CD4-positive, CD25-positive, alpha-beta regulatory T cell (primary cell): Measurements from ENCODE around the gene LRR1. TPM values are rescaled to one million over a fixed set of nuclear protein-coding genes. Genes with fewer than 3 reads are reported as not detected.
"Not testable (repeated sequence)": the region's sequence is repeated elsewhere in the genome, so short reads cannot be mapped to it uniquely, and the experiment has no call there.

Experiments used
- ATAC-seq, 2 donors: fragments of 150-1000 bp; cut with Tn5 transposase; one replicate each; pipeline ENCODE4 v1.10.0; 2021; ENCODE audit warnings: low read depth in 2 of 2, moderate number of reproducible peaks in 2 of 2, moderate library complexity in 1 of 2
- DNase-seq, 3 donors: peaks; one replicate each; pipeline versions ENCODE4 v3.0.0 to v3.0.0-alpha.2; 2012 to 2022; ENCODE audit warnings: mixed read lengths in 1 of 3
- H3K27ac ChIP-seq: one replicate; pipeline ENCODE4 v1.7.0; 2013; ENCODE audit warnings: mild to moderate bottlenecking, low read length; ENCODE audit not compliant: insufficient read depth, poor library complexity, severe bottlenecking
- H3K27me3 ChIP-seq: one replicate; pipeline ENCODE4 v1.7.0; 2013; ENCODE audit warnings: low read length; ENCODE audit not compliant: control insufficient read depth, insufficient read depth
- H3K36me3 ChIP-seq: one replicate; pipeline ENCODE4 v1.7.0; 2013; ENCODE audit warnings: mild to moderate bottlenecking, low read length, moderate library complexity; ENCODE audit not compliant: control insufficient read depth, insufficient read depth
- H3K4me1 ChIP-seq: 2 replicates; pipeline ENCODE4 v1.7.0; 2013; ENCODE audit warnings: mild to moderate bottlenecking, low read length; ENCODE audit not compliant: insufficient read depth, control insufficient read depth, poor library complexity, severe bottlenecking
- H3K4me3 ChIP-seq: one replicate; pipeline ENCODE4 v1.7.0; 2013; ENCODE audit warnings: low read depth, mild to moderate bottlenecking, low read length, moderate library complexity
- H3K9me3 ChIP-seq, 2 experiments: 1 replicate in 1 of 2; 2 replicates in 1 of 2; pipeline ENCODE4 v1.7.0; 2013; ENCODE audit warnings: low read length in 2 of 2, mild to moderate bottlenecking in 1 of 2, moderate library complexity in 1 of 2; ENCODE audit not compliant: control insufficient read depth in 2 of 2
- H3K27ac Mint-ChIP-seq, 3 donors: one replicate each; pipeline ENCODE4 v1.8.0; 2020 to 2022; ENCODE audit warnings: mild to moderate bottlenecking in 3 of 3, mixed read lengths in 3 of 3, moderate library complexity in 2 of 3
- H3K27me3 Mint-ChIP-seq: one replicate; pipeline ENCODE4 v1.8.0; 2022; ENCODE audit warnings: mild to moderate bottlenecking, mixed read lengths
- H3K36me3 Mint-ChIP-seq: one replicate; pipeline ENCODE4 v1.8.0; 2020; ENCODE audit warnings: mixed read lengths
- H3K4me1 Mint-ChIP-seq, 4 donors: one replicate each; pipeline ENCODE4 v1.8.0; 2020 to 2022; ENCODE audit warnings: mixed read lengths in 4 of 4, mild to moderate bottlenecking in 1 of 4
- H3K4me3 Mint-ChIP-seq, 4 donors: one replicate each; pipeline ENCODE4 v1.8.0; 2020 to 2022; ENCODE audit warnings: mild to moderate bottlenecking in 4 of 4, mixed read lengths in 4 of 4, moderate library complexity in 3 of 4
- H3K9me3 Mint-ChIP-seq, 7 donors: one replicate each; pipeline ENCODE4 v1.8.0; 2020 to 2022; ENCODE audit warnings: mixed read lengths in 7 of 7, mild to moderate bottlenecking in 3 of 7, moderate library complexity in 2 of 7
- polyA plus RNA-seq, 4 donors: library from polyadenylated mRNA; unstranded; fragments of 300-500 nt; fragmentation: Illumina TruSeq; gene quantifications; one replicate each; pipeline ENCODE4 v1.2.3, GENCODE V29; 2021
- total RNA-seq: library from RNA; stranded (reverse); gene quantifications from one replicate; pipeline ENCODE4 v1.2.3, GENCODE V29; 2022

LRR1 gene
- total and polyA plus RNA-seq, 5 donors from 2014 or later = 11.2 to 26.7 (median 17.3) TPM

DNA sequence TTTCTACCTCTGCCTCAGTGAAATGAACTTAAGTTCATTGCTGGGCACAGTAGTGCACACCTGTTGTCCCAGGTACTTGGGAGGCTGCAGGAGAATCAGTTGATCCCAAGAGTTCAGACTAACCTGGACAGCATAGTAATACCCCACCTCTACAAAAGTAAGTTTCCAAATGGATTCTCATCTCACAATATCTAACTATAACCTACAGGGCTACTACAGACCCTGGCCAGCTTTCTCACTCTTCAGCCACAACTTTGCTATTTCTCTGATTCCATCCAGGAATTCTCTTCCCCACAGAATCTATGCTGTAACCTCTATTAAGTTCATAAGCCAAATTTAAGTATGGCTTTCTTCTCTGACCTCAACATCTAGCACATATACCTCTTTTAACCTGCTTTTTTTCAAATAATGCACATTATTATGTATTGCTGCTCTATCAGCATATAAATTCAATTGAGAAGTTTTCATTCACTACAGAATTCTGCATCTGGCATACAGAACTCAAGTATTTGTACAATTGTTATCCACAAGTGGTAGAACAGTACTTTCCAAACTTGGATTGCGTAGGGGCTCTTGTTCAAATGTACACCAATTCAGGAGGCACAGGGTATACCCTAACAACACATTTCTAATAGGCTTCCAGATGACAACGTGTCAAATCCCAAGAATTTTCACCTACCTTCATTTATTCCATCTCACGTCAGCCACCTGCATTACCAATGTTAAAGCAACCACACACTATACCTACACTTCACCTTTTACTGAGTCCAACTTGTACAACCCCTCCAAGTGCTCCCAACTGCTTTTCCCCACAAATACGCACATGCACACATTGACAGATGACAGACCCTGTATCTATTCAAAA, 16.4 kb upstream of the LRR1 start:
- peaks cover 46% of the 10 kb centered on the region for H3K36me3 Mint-ChIP-seq

DNA sequence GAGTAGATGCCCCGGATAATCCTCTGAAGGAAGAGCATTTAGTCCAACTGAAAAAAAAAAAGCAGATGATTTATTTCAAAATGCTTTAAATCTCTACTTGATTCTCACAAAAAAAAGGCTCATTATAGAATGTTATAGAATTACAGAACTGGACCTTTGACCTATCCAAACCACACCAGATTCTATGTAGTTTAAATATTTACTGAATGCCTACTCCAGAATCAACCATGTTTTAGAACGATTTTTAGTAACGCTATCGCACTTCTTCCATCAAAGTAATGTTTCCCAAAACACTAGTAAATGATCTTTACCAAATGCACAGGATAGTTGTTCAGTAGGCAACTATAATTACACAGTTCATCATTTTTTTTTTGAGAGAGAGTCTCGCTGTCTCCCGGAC, 15.1 kb upstream of the LRR1 start:
- no peaks in the 10 kb centered on the region for H3K27me3 ChIP-seq
- H3K36me3 Mint-ChIP-seq = peaks cover 39% of the 10 kb centered on the region
- DNase-seq (no peak), ATAC-seq (no peak)
- H3K4me1 ChIP-seq = peaks cover 38% of the 10 kb centered on the region
- H3K9me3 Mint-ChIP-seq = peaks cover 0 to 5% (median 0%) of the 10 kb centered on the region in 7 donors
- peak overlapping the region; percentile 100 for H3K4me3 ChIP-seq
- H3K36me3 ChIP-seq = peaks cover 27% of the 10 kb centered on the region
- peaks cover 11% of the 10 kb centered on the region for H3K27me3 Mint-ChIP-seq
- H3K4me1 Mint-ChIP-seq = peaks cover 35 to 79% (median 52%) of the 10 kb centered on the region in 4 donors
- H3K4me3 Mint-ChIP-seq = peak overlapping the region; percentile 91 to 96 (median 94)
- no peak overlapping the region for H3K27ac ChIP-seq
- H3K9me3 ChIP-seq = no peaks in the 10 kb centered on the region
- peak overlapping the region; percentile 48 to 100 (median 83) for H3K27ac Mint-ChIP-seq

More for the DNA sequence above, 16.4 kb upstream of the LRR1 start:
- Mint-ChIP-seq H3K4me1 (peaks cover 42 to 83% (median 58%) of the 10 kb centered on the region in 4 donors), H3K27me3 (peaks cover 11% of the 10 kb centered on the region), H3K27ac (peak overlapping the region; percentile 28 to 86 (median 72)), H3K4me3 (peak overlapping the region; percentile 9 to 94 (median 38)), H3K9me3 (peaks cover 0 to 5% (median 0%) of the 10 kb centered on the region in 7 donors)
- peak overlapping the region; percentile 16 for H3K27ac ChIP-seq
- DNase-seq (no peak), ATAC-seq (no peak)
- peaks cover 32% of the 10 kb centered on the region for H3K36me3 ChIP-seq
- H3K4me1 ChIP-seq = peaks cover 38% of the 10 kb centered on the region
- no peaks in the 10 kb centered on the region for H3K9me3 ChIP-seq
- H3K4me3 ChIP-seq = peak overlapping the region; percentile 29
- no peaks in the 10 kb centered on the region for H3K27me3 ChIP-seq

DNA sequence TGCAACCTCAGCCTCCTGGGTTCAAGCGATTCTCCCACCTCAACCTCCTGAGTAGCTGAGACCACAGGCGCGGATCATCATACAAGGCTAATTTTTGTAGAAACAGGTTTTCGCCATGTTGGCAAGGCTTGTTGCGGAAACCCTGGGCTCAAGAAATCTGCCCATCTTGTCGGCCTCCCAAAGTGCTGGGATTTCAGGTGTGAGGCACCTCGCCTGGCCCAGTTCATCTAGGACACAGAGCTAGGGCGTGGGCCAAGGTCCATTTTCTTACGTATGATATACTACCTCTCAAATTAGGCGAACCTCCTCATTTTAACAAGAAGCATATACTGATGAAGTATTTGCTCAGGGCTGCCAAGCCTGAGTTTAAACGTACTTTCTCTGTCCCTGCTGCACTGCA, 14.7 kb upstream of the LRR1 start:
- H3K4me1 ChIP-seq = peaks cover 38% of the 10 kb centered on the region
- H3K9me3 ChIP-seq = no peaks in the 10 kb centered on the region
- Mint-ChIP-seq H3K4me3 (peak overlapping the region; percentile 91 to 96 (median 94)), H3K27ac (peak overlapping the region; percentile 48 to 100 (median 83)), H3K27me3 (peaks cover 11% of the 10 kb centered on the region), H3K9me3 (peaks cover 0 to 5% (median 0%) of the 10 kb centered on the region in 7 donors), H3K36me3 (peaks cover 39% of the 10 kb centered on the region), H3K4me1 (peaks cover 35 to 75% (median 51%) of the 10 kb centered on the region in 4 donors)
- H3K4me3 ChIP-seq = peak overlapping the region; percentile 100
- ATAC-seq = no peak
- H3K27ac ChIP-seq = peak overlapping the region; percentile 97
- DNase-seq = no peak
- peaks cover 27% of the 10 kb centered on the region for H3K36me3 ChIP-seq
- no peaks in the 10 kb centered on the region for H3K27me3 ChIP-seq

DNA sequence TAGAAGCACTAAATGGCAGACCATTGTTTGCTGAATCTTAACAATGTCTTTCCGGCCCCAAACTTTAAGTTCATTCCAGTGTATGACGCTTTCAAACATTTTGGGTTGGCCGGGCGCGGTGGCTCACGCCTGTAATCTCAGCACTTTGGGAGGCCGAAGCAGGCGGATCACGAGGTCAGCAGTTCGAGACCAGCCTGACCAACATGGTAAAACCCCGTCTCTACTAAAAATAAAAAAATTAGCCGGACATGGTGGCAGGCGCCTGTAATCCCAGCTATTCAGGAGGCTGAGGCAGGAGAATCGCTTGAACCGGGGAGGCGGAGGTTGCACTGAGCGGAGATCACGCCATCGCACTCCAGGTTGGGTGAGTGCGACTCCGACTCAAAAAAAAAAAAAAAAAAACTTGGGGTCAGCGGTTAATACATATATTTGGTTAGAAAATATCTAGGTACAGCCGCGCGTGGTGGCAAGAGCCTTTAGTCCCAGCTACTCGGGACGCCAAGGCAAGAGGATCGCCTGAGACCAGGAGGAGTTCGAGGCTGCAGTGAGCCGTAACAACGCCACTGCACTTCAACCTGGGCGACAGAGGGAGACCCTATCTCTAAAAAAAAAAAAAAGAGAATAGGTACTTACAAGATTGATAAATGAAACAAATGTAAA, 13.6 kb upstream of the LRR1 start:
- Mint-ChIP-seq H3K27me3 (peaks cover 11% of the 10 kb centered on the region), H3K36me3 (peaks cover 39% of the 10 kb centered on the region), H3K4me3 (peak overlapping the region; percentile 91 to 96 (median 94)), H3K27ac (peak overlapping the region; percentile 54 to 100 (median 97)), H3K4me1 (peaks cover 32 to 68% (median 46%) of the 10 kb centered on the region in 4 donors)
- ATAC-seq, H3K9me3 Mint-ChIP-seq, H3K27me3 ChIP-seq, H3K9me3 ChIP-seq: not testable (repeated sequence)
- Histone ChIP-seq H3K36me3 (peaks cover 27% of the 10 kb centered on the region), H3K4me1 (peaks cover 34% of the 10 kb centered on the region), H3K27ac (peak overlapping the region; percentile 97), H3K4me3 (peak overlapping the region; percentile 100)
- DNase-seq = peak in 1 of 3 donors; percentile 27

DNA sequence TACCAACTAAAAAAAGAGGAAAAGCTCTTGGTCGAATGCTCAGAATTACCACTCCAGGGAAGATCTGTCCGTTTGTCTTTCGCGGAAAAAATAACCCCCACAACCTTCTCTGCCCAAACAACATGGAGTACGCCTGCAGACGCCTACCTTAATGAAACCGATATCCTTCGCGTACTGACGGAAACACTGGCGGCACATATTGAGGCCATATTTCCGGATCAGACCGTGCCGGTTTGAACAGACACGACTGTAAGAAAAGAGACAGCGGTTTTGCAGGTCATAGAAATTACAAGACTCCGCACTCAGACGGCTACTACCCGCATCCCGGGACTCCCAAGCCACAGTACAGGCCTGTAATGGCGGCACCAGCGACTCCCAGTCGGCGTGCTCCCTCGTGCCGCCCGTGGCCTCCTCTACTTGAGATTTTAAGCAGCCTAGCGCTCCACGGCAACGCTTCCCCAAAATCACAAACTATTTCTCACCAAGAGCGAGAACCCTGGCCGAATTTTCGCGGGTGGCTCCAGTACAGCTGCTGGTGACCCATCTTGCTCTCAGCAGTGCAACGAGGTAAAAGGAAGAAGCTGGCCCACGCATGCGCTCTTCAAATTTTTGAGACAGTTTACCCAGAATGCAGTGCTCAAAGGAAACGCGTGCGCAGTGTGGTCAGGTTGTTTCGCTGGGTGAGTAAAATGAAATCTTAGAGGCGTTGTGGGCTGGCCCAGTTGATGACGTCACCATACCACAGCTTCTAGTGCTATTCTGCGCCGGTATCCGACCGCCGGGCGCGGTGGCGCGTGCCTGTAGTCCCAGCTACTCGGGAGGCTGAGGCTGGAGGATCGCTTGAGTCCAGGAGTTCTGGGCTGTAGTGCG, 12.7 kb upstream of the LRR1 start, which contains the start of gene RPS29:
TSS of gene RPS29 (minus strand) at position 578 of the 870 bp plus-strand sequence. CDS start at position 544, 34 bp downstream.
- H3K27me3 ChIP-seq = no peaks in the 10 kb centered on the region
- Mint-ChIP-seq H3K27ac (peak within 1 kb of the TSS; percentile 97 to 100 (median 99)), H3K36me3 (peaks cover 39% of the 10 kb centered on the region), H3K4me3 (peak within 1 kb of the TSS; percentile 91 to 96 (median 94)), H3K9me3 (peaks cover 0 to 7% (median 0%) of the 10 kb centered on the region in 7 donors), H3K4me1 (peaks cover 30 to 64% (median 45%) of the 10 kb centered on the region in 4 donors), H3K27me3 (peaks cover 11% of the 10 kb centered on the region)
- peaks cover 27% of the 10 kb centered on the region for H3K36me3 ChIP-seq
- H3K9me3 ChIP-seq = no peaks in the 10 kb centered on the region
- ATAC-seq (peak; percentile 85 to 89), DNase-seq (peak; percentile 97 to 99 (median 99))
- H3K4me3 ChIP-seq = peak within 1 kb of the TSS; percentile 100
- peak within 1 kb of the TSS; percentile 97 for H3K27ac ChIP-seq
- peaks cover 32% of the 10 kb centered on the region for H3K4me1 ChIP-seq

DNA sequence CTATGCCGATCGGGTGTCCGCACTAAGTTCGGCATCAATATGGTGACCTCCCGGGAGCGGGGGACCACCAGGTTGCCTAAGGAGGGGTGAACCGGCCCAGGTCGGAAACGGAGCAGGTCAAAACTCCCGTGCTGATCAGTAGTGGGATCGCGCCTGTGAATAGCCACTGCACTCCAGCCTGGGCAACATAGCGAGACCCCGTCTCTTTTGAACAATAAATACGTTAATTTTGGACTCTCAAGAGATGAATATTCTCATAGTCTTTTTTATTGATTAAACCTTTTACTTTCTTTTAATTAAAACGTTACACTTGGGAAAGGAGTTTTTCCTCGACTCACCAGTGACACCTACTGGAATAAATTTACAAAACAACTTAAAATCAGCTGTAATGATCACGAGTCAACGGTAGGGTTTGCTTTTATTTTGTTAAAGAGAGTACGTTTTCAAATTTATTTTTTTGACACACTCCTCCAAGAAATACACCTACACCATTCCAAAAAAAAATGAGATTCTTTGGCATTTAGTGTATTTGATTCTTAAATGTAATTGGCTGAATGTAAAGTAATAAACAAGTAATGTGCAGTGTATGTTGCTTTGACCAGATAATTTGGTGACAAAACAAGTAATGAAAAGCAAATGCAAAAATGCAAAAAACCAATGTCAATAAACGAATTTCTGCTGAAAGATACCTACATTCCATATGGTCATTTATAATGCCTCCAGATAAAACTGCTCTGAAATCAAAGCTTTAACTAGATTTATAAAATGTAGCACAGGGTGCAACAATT, 11.9 kb upstream of the LRR1 start:
- peaks cover 28% of the 10 kb centered on the region for H3K4me1 ChIP-seq
- Mint-ChIP-seq H3K4me1 (peaks cover 27 to 56% (median 39%) of the 10 kb centered on the region in 4 donors), H3K27ac (peak overlapping the region; percentile 97 to 100 (median 99)), H3K4me3 (peak overlapping the region; percentile 91 to 96 (median 94)), H3K36me3 (peaks cover 34% of the 10 kb centered on the region), H3K9me3 (peaks cover 0 to 7% (median 0%) of the 10 kb centered on the region in 7 donors), H3K27me3 (peaks cover 11% of the 10 kb centered on the region)
- H3K27ac ChIP-seq = peak overlapping the region; percentile 97
- H3K4me3 ChIP-seq = peak overlapping the region; percentile 100
- ATAC-seq (peak; percentile 35 to 39), DNase-seq (peak; percentile 18 to 86 (median 83))
- H3K9me3 ChIP-seq = no peaks in the 10 kb centered on the region
- peaks cover 27% of the 10 kb centered on the region for H3K36me3 ChIP-seq
- no peaks in the 10 kb centered on the region for H3K27me3 ChIP-seq
